Measurements from ENCODE around the gene DNAH11.

DNA sequence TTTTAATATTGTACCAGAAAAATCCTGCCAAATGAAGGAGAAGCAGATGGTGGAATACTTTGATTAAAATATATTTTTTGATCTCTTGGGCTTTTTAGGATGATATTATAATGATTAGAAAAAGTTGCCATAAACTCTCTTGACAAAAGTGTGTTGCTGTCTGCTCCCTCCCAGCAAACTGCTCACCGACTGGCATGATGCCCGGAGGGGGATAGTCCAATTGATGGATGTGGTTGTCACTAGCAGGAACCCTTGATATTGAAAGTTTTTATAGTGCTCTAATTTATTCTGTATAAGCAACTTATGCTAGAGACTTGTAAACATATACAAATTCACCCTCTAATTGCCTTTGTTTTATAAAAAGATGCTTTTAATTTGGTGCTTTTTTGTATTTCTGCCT is 114.0 kb downstream of the DNAH11 start:
- TF ChIP-seq, protein P1, sequence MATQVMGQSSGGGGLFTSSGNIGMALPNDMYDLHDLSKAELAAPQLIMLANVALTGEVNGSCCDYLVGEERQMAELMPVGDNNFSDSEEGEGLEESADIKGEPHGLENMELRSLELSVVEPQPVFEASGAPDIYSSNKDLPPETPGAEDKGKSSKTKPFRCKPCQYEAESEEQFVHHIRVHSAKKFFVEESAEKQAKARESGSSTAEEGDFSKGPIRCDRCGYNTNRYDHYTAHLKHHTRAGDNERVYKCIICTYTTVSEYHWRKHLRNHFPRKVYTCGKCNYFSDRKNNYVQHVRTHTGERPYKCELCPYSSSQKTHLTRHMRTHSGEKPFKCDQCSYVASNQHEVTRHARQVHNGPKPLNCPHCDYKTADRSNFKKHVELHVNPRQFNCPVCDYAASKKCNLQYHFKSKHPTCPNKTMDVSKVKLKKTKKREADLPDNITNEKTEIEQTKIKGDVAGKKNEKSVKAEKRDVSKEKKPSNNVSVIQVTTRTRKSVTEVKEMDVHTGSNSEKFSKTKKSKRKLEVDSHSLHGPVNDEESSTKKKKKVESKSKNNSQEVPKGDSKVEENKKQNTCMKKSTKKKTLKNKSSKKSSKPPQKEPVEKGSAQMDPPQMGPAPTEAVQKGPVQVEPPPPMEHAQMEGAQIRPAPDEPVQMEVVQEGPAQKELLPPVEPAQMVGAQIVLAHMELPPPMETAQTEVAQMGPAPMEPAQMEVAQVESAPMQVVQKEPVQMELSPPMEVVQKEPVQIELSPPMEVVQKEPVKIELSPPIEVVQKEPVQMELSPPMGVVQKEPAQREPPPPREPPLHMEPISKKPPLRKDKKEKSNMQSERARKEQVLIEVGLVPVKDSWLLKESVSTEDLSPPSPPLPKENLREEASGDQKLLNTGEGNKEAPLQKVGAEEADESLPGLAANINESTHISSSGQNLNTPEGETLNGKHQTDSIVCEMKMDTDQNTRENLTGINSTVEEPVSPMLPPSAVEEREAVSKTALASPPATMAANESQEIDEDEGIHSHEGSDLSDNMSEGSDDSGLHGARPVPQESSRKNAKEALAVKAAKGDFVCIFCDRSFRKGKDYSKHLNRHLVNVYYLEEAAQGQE (IDR thresholded peaks at IDR 0.05; ENCODE audit: insufficient read depth in 1 of 2, low read depth in 2 of 2, low read length in 1 of 2): no peak
- TF ChIP-seq, protein P2, sequence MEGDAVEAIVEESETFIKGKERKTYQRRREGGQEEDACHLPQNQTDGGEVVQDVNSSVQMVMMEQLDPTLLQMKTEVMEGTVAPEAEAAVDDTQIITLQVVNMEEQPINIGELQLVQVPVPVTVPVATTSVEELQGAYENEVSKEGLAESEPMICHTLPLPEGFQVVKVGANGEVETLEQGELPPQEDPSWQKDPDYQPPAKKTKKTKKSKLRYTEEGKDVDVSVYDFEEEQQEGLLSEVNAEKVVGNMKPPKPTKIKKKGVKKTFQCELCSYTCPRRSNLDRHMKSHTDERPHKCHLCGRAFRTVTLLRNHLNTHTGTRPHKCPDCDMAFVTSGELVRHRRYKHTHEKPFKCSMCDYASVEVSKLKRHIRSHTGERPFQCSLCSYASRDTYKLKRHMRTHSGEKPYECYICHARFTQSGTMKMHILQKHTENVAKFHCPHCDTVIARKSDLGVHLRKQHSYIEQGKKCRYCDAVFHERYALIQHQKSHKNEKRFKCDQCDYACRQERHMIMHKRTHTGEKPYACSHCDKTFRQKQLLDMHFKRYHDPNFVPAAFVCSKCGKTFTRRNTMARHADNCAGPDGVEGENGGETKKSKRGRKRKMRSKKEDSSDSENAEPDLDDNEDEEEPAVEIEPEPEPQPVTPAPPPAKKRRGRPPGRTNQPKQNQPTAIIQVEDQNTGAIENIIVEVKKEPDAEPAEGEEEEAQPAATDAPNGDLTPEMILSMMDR (IDR thresholded peaks at IDR 0.05): no peak
- no peak for TF ChIP-seq POLR2AphosphoS5 (IDR thresholded peaks at IDR 0.05; ENCODE audit: low read depth, low read length)
- TF ChIP-seq TCF7L2 (IDR thresholded peaks at IDR 0.05; ENCODE audit: low read depth, low read length): no peak
- TF ChIP-seq SIN3A (IDR thresholded peaks at IDR 0.05; ENCODE audit: borderline replicate concordance, insufficient read depth, low read depth, low read length): no peak

All from Panc1 (cell line).